H1 (cell line): ENCODE results near the gene FARS2. TPM values are rescaled to one million over a fixed set of nuclear protein-coding genes. Genes with fewer than 3 reads are reported as not detected.

Experiments used
- polyA plus RNA-seq, 7 experiments: library from polyadenylated mRNA; depleted of rRNA in 3 of 7; stranded (reverse) in 5 of 7; unstranded in 2 of 7; fragments of >200 nt in 5 of 7; fragments of 200-250 nt in 2 of 7; gene quantifications; 1 replicate in 5 of 7; 2 replicates in 1 of 7; 4 replicates in 1 of 7; pipeline versions ENCODE4 v1.2.1 to v1.2.3, GENCODE V29; 2011 to 2013; ENCODE audit warnings: missing spikeins in 2 of 7, mixed read lengths in 2 of 7
- total RNA-seq: library from RNA; stranded (reverse); fragmentation: NEBNext Ultra II Directional; extraction: Animal tissue kit (Norgen Biotek cat#: 25700); gene quantifications from 2 replicates; pipeline ENCODE4 v1.2.1, GENCODE V29; 2021
- TF ChIP-seq, protein P1 (sequence below), 3 experiments: IDR thresholded peaks; 1 replicate in 2 of 3; 2 replicates in 1 of 3; pipeline versions ENCODE4 v1.5.1 to v1.6.1; 2011; ENCODE audit warnings: low read length in 3 of 3, mild to moderate bottlenecking in 3 of 3, inconsistent platforms in 2 of 3, low read depth in 1 of 3, moderate library complexity in 1 of 3; ENCODE audit not compliant: insufficient read depth in 1 of 3; ENCODE audit errors: control extremely low read depth in 1 of 3

Gene FARS2
- total and polyA plus RNA-seq, 2 of the 8 experiments (the other 6 are each of a cell fraction or from before 2014, with no cell fraction given) = 11.7 to 14.4 TPM

DNA sequence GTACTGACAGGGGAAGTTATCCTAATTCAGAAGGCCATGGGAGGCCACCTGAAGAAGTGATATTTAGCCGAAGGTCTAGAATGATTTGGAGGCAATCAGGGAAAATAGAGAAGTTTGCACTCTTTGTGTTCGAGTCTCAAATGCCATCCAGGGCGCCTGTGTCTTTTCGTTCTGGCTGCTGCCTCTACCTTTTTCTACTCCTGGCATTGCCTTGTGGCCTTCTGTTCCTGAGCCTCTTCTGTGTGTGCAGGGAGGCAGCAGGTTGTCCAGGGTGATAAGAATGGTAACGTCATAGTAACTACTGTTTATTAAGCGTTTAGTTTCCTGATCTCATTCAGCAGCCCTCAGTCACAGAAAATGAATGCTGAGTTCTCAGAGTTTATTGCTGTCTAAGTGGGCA lies 252.1 kb downstream of the FARS2 start (continued):
- TF ChIP-seq, protein P1, sequence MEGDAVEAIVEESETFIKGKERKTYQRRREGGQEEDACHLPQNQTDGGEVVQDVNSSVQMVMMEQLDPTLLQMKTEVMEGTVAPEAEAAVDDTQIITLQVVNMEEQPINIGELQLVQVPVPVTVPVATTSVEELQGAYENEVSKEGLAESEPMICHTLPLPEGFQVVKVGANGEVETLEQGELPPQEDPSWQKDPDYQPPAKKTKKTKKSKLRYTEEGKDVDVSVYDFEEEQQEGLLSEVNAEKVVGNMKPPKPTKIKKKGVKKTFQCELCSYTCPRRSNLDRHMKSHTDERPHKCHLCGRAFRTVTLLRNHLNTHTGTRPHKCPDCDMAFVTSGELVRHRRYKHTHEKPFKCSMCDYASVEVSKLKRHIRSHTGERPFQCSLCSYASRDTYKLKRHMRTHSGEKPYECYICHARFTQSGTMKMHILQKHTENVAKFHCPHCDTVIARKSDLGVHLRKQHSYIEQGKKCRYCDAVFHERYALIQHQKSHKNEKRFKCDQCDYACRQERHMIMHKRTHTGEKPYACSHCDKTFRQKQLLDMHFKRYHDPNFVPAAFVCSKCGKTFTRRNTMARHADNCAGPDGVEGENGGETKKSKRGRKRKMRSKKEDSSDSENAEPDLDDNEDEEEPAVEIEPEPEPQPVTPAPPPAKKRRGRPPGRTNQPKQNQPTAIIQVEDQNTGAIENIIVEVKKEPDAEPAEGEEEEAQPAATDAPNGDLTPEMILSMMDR (IDR thresholded peaks at IDR 0.05; ENCODE audit: control extremely low read depth in 1 of 3, insufficient read depth in 1 of 3, low read depth in 1 of 3, low read length in 3 of 3) = no peak
